HepG2 (cell line): ENCODE results near the gene CHIC2. TPM values are rescaled to one million over a fixed set of nuclear protein-coding genes. Genes with fewer than 3 reads are reported as not detected.

Source experiments
- ATM ChIP-seq: fragments of 450-650 bp; IDR thresholded peaks from 2 replicates; pipeline ENCODE4 v1.7.1; 2017; ENCODE audit warnings: mild to moderate bottlenecking, borderline replicate concordance
- ATRX ChIP-seq: sonication (generic); formaldehyde crosslinking; IDR thresholded peaks from 2 replicates; pipeline ENCODE4 v1.4.0; 2020; ENCODE audit warnings: missing genetic modification reagents, borderline replicate concordance
- CEBPG ChIP-seq: IDR thresholded peaks from 2 replicates; pipeline ENCODE4 v1.6.1; 2016
- KDM5A ChIP-seq: fragments of 200-600 bp; sonication (generic); IDR thresholded peaks from 2 replicates; pipeline ENCODE4 v1.7.0; 2018; ENCODE audit warnings: antibody characterized with exemption, mild to moderate bottlenecking, low read length, borderline replicate concordance
- LCORL ChIP-seq, 2 experiments: fragments of 450-650 bp in 1 of 2; sonication (generic) in 1 of 2; formaldehyde crosslinking in 1 of 2; IDR thresholded peaks; 2 replicates each; pipeline versions ENCODE4 v1.5.0 to v1.6.1; 2017 to 2020; ENCODE audit warnings: antibody characterized with exemption in 1 of 2, missing genetic modification reagents in 1 of 2
- MEIS2 ChIP-seq: sonication (generic); formaldehyde crosslinking; IDR thresholded peaks from 2 replicates; pipeline ENCODE4 v1.9.0; 2021; ENCODE audit warnings: mild to moderate bottlenecking, missing genetic modification reagents
- MLLT10 ChIP-seq: sonication (generic); formaldehyde crosslinking; IDR thresholded peaks from 2 replicates; pipeline ENCODE4 v1.4.0; 2020; ENCODE audit warnings: missing genetic modification reagents
- MYC ChIP-seq: sonication (generic); formaldehyde crosslinking; IDR thresholded peaks from 2 replicates; pipeline ENCODE4 v1.9.0; 2021; ENCODE audit warnings: missing genetic modification reagents, borderline replicate concordance
- NCOA5 ChIP-seq: sonication (generic); formaldehyde crosslinking; IDR thresholded peaks from 2 replicates; pipeline ENCODE4 v1.4.0; 2020; ENCODE audit warnings: missing genetic modification reagents
- NFKBIZ ChIP-seq: IDR thresholded peaks from 2 replicates; pipeline ENCODE4 v1.6.1; 2018; ENCODE audit warnings: missing genetic modification reagents, missing compliant biosample characterization
- SAFB2 ChIP-seq: sonication (generic); formaldehyde crosslinking; IDR thresholded peaks from 2 replicates; pipeline ENCODE4 v1.5.1; 2020; ENCODE audit warnings: missing genetic modification reagents, low read depth, mild to moderate bottlenecking, borderline replicate concordance
- SNAPC4 ChIP-seq: sonication (generic); formaldehyde crosslinking; IDR thresholded peaks from 2 replicates; pipeline ENCODE4 v1.4.0; 2020; ENCODE audit warnings: mild to moderate bottlenecking, missing genetic modification reagents
- SOX13 ChIP-seq, 3 experiments: fragments of 450-650 bp in 1 of 3; sonication (generic) in 1 of 3; formaldehyde crosslinking in 1 of 3; IDR thresholded peaks in 2 of 3; conservative IDR thresholded peaks in 1 of 3; 2 replicates each; pipeline versions ENCODE4 v1.5.0 to v1.6.1; 2016 to 2020; ENCODE audit warnings: antibody characterized with exemption in 1 of 3, mild to moderate bottlenecking in 1 of 3, missing compliant biosample characterization in 1 of 3, missing genetic modification reagents in 1 of 3, moderate library complexity in 1 of 3
- SRF ChIP-seq: IDR thresholded peaks from 2 replicates; pipeline ENCODE4 v1.6.1; 2011; ENCODE audit warnings: mild to moderate bottlenecking, low read depth, low read length, moderate library complexity
- ZBTB7B ChIP-seq: sonication (generic); formaldehyde crosslinking; IDR thresholded peaks from 2 replicates; pipeline ENCODE4 v1.4.0; 2020; ENCODE audit warnings: missing genetic modification reagents
- ZFP91 ChIP-seq: sonication (generic); formaldehyde crosslinking; IDR thresholded peaks from 2 replicates; pipeline ENCODE4 v1.9.0; 2022; ENCODE audit warnings: missing genetic modification reagents, mild to moderate bottlenecking, borderline replicate concordance
- ZKSCAN5 ChIP-seq: sonication (generic); formaldehyde crosslinking; IDR thresholded peaks from 2 replicates; pipeline ENCODE4 v1.5.1; 2020; ENCODE audit warnings: mild to moderate bottlenecking, missing genetic modification reagents
- ZMYM4 ChIP-seq: sonication (generic); formaldehyde crosslinking; IDR thresholded peaks from 2 replicates; pipeline ENCODE4 v1.8.1; 2023; ENCODE audit warnings: mild to moderate bottlenecking, missing genetic modification reagents
- ZNF18 ChIP-seq: sonication (generic); formaldehyde crosslinking; IDR thresholded peaks from 2 replicates; pipeline ENCODE4 v1.8.0; 2022; ENCODE audit warnings: mild to moderate bottlenecking, missing genetic modification reagents; ENCODE audit not compliant: insufficient replicate concordance
- ZNF878 ChIP-seq: sonication (generic); formaldehyde crosslinking; IDR thresholded peaks from 2 replicates; pipeline ENCODE4 v1.8.1; 2023; ENCODE audit warnings: mild to moderate bottlenecking, missing genetic modification reagents, moderate library complexity
- polyA plus RNA-seq, 8 experiments: library from polyadenylated mRNA; depleted of rRNA in 3 of 8; stranded (reverse) in 7 of 8; unstranded in 1 of 8; fragments of >200 nt; fragmentation: Illumina TruSeq in 4 of 8; extraction: Trizol in 4 of 8; gene quantifications; 2 replicates each; pipeline versions ENCODE4 v1.2.1 to v1.2.3, GENCODE V29; 2011 to 2016; ENCODE audit warnings: low read depth in 4 of 8, missing spikeins in 1 of 8, mixed read lengths in 1 of 8; ENCODE audit not compliant: insufficient read depth in 1 of 8
- total RNA-seq, 5 experiments: library from RNA; depleted of rRNA; stranded (reverse); fragments of >200 nt; fragmentation: Illumina TruSeq; extraction: Trizol; gene quantifications; 2 replicates each; pipeline ENCODE4 v1.2.3, GENCODE V29; 2016; ENCODE audit warnings: low read depth in 1 of 5

Gene CHIC2
- total and polyA plus RNA-seq, 2 of the 13 experiments (the other 11 are each of a cell fraction or from before 2014, with no cell fraction given) = 10.0 to 17.2 TPM

DNA sequence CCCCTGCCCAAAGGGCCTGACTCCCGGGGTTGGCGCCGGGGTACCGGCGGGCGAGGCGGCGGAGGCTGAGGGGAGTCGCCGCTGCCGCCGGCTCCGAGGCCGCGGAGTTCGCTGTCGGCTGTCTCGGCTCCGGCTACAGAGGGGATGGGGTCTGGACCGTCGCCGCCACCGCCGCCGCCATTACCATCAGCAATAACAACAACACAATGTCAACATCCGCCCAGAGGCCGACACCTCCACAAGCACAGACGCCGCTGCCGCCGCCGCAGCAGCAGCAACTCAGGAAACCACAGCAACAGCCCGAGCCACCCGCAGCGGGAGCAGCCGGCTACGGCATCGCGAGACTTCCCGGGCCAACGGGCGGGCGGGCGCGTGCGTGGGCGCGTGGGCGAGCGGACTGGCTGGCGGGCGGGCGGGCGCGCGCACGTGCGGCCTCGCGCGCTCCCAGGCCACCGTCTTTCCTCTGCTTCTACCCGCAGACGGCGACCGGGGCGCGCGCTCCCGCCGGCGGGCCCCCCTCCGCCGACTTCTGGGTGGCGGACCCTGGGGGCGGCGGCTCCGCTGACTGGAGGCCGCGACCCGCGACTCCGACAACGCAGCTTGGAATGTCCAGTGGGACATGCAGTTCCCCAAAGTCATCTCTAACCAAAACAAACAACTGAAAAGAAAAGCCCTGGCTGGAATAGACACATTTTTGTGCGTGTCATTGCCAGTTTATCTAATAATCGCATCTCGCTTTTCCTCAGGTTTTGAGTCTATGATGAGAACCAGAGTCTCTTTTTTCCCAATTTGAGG lies at the start of gene CHIC2 (continued):
- TF ChIP-seq SOX13 (IDR thresholded peaks at IDR 0.05) = peak; percentile 31; the same call in 1 of the 2 replicates
- TF ChIP-seq SOX13 (CRISPR knock-in tag; conservative IDR thresholded peaks at IDR 0.05 in 1 of 2, IDR thresholded peaks at IDR 0.05 in 1 of 2) = no peak
- no peak for TF ChIP-seq SNAPC4 (CRISPR knock-in tag)
- TF ChIP-seq MLLT10 = no peak
- TF ChIP-seq ZNF878 (CRISPR knock-in tag) = no peak
- peak; percentile 65 for TF ChIP-seq KDM5A
- TF ChIP-seq ZBTB7B = no peak
- TF ChIP-seq ZKSCAN5 (CRISPR knock-in tag) = no peak
- no peak for TF ChIP-seq ZNF18
- TF ChIP-seq ZMYM4 (CRISPR knock-in tag) = peak; percentile 73
- no peak for TF ChIP-seq ATM
- no peak; the same call in 1 of the 2 replicates for TF ChIP-seq MYC (CRISPR knock-in tag)
- TF ChIP-seq CEBPG (CRISPR knock-in tag) = 0 out of 2 replicates have a peak, but pooled peaks have one; percentile 21
- TF ChIP-seq MEIS2 (CRISPR knock-in tag) = 0 out of 2 replicates have a peak, but pooled peaks have one; percentile 82
- TF ChIP-seq LCORL (IDR thresholded peaks at IDR 0.05) = no peak
- peak; percentile 62; the same call in 1 of the 2 replicates for TF ChIP-seq LCORL (CRISPR knock-in tag; IDR thresholded peaks at IDR 0.05)
- no peak for TF ChIP-seq NCOA5 (CRISPR knock-in tag)
- no peak for TF ChIP-seq NFKBIZ (CRISPR knock-in tag)
- TF ChIP-seq ZFP91 (CRISPR knock-in tag) = peak; percentile 80; the same call in 1 of the 2 replicates
- TF ChIP-seq SRF = no peak
- peak; percentile 88 for TF ChIP-seq SAFB2 (CRISPR knock-in tag)
- no peak for TF ChIP-seq ATRX (CRISPR knock-in tag)
